Measurements from ENCODE around the gene CRK.

The CRK gene

GRCh38 chr17:1455797-1456599, at the start of gene CRK:
CRK (minus strand) TSS chr17:1456232; CDS start chr17:1456117, 115 bp downstream.
- FAIRE-seq (no peak), DNase-seq (ENCODE audit: insufficient read length, low spot score) (peak; percentile 95)
- peak; percentile 79 for TF ChIP-seq POLR2A (IDR thresholded peaks at IDR 0.05; ENCODE audit: low read depth, low read length)

GRCh38 chr17:1505586-1505985, 49.6 kb upstream of the CRK start:
- FAIRE-seq, result no peak
- TF ChIP-seq POLR2A (IDR thresholded peaks at IDR 0.05; ENCODE audit: low read depth, low read length), result no peak
- no peak for DNase-seq (ENCODE audit: insufficient read length, low spot score)

- FAIRE-seq, result no peak
- no peak for DNase-seq (ENCODE audit: insufficient read length, low spot score)
- no peak for TF ChIP-seq POLR2A (IDR thresholded peaks at IDR 0.05; ENCODE audit: low read depth, low read length)
Observed at GRCh38 chr17:1504866-1505265, 48.8 kb upstream of the CRK start.

GRCh38 chr17:1503699-1504098, 47.7 kb upstream of the CRK start:
- DNase-seq (ENCODE audit: insufficient read length, low spot score) (no peak), FAIRE-seq (no peak)
- TF ChIP-seq POLR2A (IDR thresholded peaks at IDR 0.05; ENCODE audit: low read depth, low read length), result no peak

GRCh38 chr17:1498869-1499268, 42.8 kb upstream of the CRK start:
- FAIRE-seq, result no peak
- DNase-seq (ENCODE audit: insufficient read length, low spot score), result no peak
- TF ChIP-seq POLR2A (IDR thresholded peaks at IDR 0.05; ENCODE audit: low read depth, low read length), result no peak

GRCh38 chr17:1498233-1498632, 42.2 kb upstream of the CRK start:
- TF ChIP-seq POLR2A (IDR thresholded peaks at IDR 0.05; ENCODE audit: low read depth, low read length), result no peak
- DNase-seq (ENCODE audit: insufficient read length, low spot score), result no peak
- no peak for FAIRE-seq

GRCh38 chr17:1497831-1498230, 41.8 kb upstream of the CRK start:
- no peak for TF ChIP-seq POLR2A (IDR thresholded peaks at IDR 0.05; ENCODE audit: low read depth, low read length)
- no peak for DNase-seq (ENCODE audit: insufficient read length, low spot score)
- no peak for FAIRE-seq

- FAIRE-seq, result no peak
- DNase-seq (ENCODE audit: insufficient read length, low spot score), result no peak
- TF ChIP-seq POLR2A (IDR thresholded peaks at IDR 0.05; ENCODE audit: low read depth, low read length), result no peak
Observed at GRCh38 chr17:1496869-1497268, 40.8 kb upstream of the CRK start.

- no peak for DNase-seq (ENCODE audit: insufficient read length, low spot score)
- no peak for FAIRE-seq
- TF ChIP-seq POLR2A (IDR thresholded peaks at IDR 0.05; ENCODE audit: low read depth, low read length), result no peak
Observed at GRCh38 chr17:1495265-1495989, 39.4 kb upstream of the CRK start.

- no peak for FAIRE-seq
- no peak for DNase-seq (ENCODE audit: insufficient read length, low spot score)
- TF ChIP-seq POLR2A (IDR thresholded peaks at IDR 0.05; ENCODE audit: low read depth, low read length), result no peak
Observed at GRCh38 chr17:1494736-1495253, 38.8 kb upstream of the CRK start.

- DNase-seq (ENCODE audit: insufficient read length, low spot score), result no peak
- FAIRE-seq, result no peak
- TF ChIP-seq POLR2A (IDR thresholded peaks at IDR 0.05; ENCODE audit: low read depth, low read length), result no peak
Observed at GRCh38 chr17:1494203-1494602, 38.2 kb upstream of the CRK start.

- TF ChIP-seq POLR2A (IDR thresholded peaks at IDR 0.05; ENCODE audit: low read depth, low read length), result no peak
- DNase-seq (ENCODE audit: insufficient read length, low spot score) (no peak), FAIRE-seq (no peak)
Observed at GRCh38 chr17:1493291-1493980, 37.4 kb upstream of the CRK start.

- no peak for TF ChIP-seq POLR2A (IDR thresholded peaks at IDR 0.05; ENCODE audit: low read depth, low read length)
- FAIRE-seq (no peak), DNase-seq (ENCODE audit: insufficient read length, low spot score) (no peak)
Observed at GRCh38 chr17:1492249-1493206, 36.5 kb upstream of the CRK start, which contains the start of gene MYO1C. MYO1C (minus strand) TSS chr17:1492686; CDS start chr17:1492487, 199 bp downstream.
